GM23248 (cell line): Measurements from ENCODE around the gene SLC5A11.

Experiments
- EZH2 ChIP-seq: fragments of 200-600 bp; sonication (generic); IDR thresholded peaks from 2 replicates; pipeline ENCODE4 v1.6.1; 2018; ENCODE audit warnings: antibody characterized with exemption, mild to moderate bottlenecking; ENCODE audit not compliant: insufficient read depth, poor library complexity, severe bottlenecking
- EZH2phosphoT487 ChIP-seq: fragments of 200-600 bp; sonication (generic); IDR thresholded peaks from 2 replicates; pipeline ENCODE4 v1.6.1; 2018; ENCODE audit warnings: antibody characterized with exemption, moderate library complexity, mild to moderate bottlenecking, low read depth; ENCODE audit not compliant: insufficient read depth

GRCh38 chr16:24826096-24826690 is 19.6 kb upstream of the SLC5A11 start:
- TF ChIP-seq EZH2phosphoT487 (no peak), EZH2 (no peak)
